Measurements from ENCODE around the gene ASTN2. TPM values are rescaled to one million over a fixed set of nuclear protein-coding genes. Genes with fewer than 3 reads are reported as not detected.

Gene ASTN2, protein sequence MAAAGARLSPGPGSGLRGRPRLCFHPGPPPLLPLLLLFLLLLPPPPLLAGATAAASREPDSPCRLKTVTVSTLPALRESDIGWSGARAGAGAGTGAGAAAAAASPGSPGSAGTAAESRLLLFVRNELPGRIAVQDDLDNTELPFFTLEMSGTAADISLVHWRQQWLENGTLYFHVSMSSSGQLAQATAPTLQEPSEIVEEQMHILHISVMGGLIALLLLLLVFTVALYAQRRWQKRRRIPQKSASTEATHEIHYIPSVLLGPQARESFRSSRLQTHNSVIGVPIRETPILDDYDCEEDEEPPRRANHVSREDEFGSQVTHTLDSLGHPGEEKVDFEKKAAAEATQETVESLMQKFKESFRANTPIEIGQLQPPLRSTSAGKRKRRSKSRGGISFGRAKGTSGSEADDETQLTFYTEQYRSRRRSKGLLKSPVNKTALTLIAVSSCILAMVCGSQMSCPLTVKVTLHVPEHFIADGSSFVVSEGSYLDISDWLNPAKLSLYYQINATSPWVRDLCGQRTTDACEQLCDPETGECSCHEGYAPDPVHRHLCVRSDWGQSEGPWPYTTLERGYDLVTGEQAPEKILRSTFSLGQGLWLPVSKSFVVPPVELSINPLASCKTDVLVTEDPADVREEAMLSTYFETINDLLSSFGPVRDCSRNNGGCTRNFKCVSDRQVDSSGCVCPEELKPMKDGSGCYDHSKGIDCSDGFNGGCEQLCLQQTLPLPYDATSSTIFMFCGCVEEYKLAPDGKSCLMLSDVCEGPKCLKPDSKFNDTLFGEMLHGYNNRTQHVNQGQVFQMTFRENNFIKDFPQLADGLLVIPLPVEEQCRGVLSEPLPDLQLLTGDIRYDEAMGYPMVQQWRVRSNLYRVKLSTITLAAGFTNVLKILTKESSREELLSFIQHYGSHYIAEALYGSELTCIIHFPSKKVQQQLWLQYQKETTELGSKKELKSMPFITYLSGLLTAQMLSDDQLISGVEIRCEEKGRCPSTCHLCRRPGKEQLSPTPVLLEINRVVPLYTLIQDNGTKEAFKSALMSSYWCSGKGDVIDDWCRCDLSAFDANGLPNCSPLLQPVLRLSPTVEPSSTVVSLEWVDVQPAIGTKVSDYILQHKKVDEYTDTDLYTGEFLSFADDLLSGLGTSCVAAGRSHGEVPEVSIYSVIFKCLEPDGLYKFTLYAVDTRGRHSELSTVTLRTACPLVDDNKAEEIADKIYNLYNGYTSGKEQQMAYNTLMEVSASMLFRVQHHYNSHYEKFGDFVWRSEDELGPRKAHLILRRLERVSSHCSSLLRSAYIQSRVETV (N-terminal part only)
- polyA plus RNA-seq (ENCODE audit: insufficient read length), result 4.2 TPM

DNA sequence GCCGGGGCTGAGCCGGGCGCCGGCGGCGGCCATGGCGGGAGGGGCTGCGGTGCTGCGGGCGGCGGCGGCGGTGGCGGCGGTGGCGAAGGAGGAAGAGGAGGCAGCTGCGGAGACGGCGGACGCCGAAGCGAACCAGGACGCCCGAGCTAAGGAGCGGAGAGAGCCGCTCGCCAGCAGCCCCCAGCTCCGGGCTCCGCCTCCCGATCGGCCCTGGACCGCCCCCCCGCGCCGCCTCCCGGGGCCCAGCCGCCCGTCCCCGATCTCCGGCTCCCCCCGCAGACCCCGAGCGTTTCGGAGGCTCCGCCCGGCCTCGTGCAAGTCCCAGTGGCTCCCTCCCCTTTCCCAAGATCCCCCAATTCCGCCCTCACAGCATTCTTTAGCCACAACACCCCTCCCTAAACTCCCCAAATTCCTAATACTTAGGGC lies at the start of gene ASTN2:
TSS of gene ASTN2 (minus strand) at position 152 of the 426 bp plus-strand sequence. CDS start at position 33, 119 bp downstream.
- no peak for DNase-seq

DNA sequence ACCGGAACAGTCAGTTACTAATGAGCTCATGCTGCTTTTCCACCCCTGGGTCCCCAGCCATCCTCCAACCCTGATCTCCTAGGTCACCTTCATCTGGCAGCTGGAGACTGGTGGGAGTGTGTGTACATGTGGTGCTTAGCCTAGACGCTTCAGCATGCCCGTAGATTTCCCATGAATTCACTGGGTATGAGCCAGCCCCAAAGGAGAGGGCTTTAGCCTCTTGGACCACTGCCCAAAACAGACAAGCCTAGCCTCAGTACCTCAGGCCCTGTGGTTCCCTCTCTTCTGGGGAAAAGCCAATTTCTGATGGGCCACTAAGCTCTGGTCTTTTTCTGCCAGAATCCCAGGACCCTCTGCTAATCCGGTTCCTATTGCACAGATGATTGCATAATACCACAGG lies 48.0 kb upstream of the ASTN2 start:
- DNase-seq, result peak; percentile 25

DNA sequence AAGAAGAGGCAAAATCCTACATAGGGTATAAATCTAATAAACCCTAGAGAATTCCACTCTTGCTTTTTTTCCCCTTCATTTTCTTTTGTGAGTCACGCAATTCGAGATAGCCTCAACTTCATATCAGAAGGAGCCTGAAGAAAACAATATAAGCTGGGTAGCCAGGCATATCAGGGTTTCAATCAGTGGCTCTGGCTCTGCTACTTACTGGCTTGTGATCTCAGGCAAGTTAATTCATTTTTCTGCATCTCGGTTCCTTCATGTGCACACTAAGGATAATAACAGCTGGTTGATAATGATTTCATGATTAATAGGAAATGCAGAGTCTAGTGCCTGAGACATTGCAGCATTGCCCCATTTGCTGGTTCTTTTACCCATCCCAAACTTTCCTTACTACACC lies 46.5 kb upstream of the ASTN2 start:
- DNase-seq, result no peak

DNA sequence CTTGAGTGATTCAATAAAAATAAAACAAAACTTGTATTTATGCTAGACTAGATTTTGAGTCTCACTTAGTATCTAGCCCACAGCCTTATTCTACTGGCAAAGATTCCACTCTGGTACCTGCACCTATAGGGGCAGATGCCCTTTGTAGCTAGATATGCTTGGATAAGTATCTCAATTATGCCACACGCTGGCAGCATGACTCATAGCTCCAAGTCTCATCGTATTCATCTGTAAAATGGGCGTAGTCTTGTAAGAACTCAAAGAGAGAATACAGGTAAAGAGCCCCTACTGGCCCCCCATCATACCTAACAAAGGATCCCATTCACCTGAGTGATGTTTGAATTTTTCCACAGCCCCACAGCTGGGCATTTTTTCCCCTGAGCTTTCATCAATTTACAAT lies 45.9 kb upstream of the ASTN2 start:
- DNase-seq, result no peak

DNA sequence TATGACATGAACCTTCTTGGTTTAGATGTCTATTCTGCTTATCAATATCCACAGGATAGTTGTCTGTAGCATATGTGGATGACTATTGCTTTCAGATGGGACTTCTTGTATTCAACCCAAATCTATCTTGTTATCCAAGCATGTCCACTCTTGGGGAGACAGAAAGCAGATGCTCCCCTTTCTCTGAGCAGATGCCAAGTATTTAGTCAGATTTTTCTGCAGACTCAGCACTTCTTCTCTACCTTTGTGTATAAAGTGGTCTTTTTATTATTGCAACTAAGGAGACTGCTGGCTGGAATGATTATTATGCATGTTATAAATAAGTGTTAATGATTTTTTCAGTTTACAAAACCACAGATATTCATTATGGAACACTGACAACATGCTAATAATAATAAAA lies 45.1 kb upstream of the ASTN2 start:
- no peak for DNase-seq

DNA sequence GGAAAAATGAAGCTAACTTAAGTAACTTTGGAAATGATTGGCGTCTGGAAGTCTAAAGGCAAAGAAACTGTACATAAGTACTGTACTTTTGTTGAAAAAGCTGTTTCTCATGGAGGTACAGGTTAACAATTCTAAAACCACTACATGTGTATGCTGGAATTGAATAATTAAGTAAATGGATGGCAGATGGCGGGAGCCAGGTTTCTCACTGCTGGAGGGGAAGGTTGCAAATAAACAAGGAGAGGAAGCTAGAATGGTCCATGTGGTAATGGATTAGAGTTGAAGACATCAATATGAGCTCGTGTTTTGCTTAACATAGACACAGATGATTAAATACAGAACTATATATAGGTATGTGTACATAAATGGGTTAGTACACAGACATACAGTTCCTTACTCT lies 43.2 kb upstream of the ASTN2 start:
- DNase-seq, result no peak

DNA sequence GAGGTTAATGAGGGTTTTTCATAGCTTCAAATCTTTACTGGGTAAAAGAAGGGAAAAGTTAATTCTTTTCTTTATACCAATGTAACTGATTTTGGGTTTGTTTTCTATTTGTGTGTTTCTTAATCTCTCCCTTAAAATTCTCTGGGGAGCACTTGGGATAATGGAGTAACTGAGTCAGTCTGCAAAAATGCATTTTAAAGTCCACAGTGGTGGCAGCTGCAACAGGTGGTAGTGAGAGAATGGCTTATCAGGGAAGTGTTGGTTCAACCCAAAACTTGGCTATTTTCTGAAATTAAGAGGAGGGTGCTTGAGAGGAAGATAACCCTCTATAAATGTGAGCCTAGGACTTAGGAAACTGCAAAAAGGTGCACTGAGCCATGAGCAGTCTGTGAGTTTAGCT lies 39.9 kb upstream of the ASTN2 start:
- DNase-seq, result no peak

DNA sequence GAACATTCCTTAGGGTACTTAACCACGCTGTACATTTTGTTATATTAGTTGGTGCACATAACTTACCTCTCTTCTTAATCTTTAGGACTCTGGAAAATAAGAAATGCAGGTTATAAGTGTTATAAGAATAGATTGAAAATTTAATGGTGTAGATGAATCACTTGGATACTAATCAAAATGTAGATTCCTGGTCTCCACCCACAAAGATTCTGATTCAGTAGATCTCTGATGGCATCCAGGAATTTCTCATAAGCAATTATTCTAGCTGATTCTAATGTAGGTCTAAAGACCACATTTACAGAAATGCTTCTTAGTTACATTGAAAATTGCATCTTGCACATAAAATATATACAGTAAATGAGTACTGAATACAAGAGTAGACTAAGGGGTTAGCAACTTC lies 38.9 kb upstream of the ASTN2 start:
- no peak for DNase-seq

DNA sequence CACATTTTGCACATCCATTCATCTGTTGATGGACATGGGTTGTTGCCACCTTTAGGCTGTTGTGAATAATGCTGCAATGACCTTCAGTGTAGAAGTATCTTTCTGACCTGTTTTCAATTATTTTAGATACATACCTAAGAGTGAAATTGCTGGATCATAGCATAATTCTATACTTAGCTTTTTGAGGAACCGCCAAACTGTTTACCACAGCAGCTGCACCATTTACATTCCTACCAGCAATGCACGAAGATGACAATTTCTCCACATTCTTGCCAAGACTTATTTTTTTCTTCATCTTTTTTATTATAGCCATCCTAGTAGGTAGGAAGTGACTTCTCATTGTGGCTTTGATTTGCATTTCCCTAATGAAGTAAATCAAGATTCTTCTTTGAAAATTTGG lies 36.5 kb upstream of the ASTN2 start:
- DNase-seq, result no peak

DNA sequence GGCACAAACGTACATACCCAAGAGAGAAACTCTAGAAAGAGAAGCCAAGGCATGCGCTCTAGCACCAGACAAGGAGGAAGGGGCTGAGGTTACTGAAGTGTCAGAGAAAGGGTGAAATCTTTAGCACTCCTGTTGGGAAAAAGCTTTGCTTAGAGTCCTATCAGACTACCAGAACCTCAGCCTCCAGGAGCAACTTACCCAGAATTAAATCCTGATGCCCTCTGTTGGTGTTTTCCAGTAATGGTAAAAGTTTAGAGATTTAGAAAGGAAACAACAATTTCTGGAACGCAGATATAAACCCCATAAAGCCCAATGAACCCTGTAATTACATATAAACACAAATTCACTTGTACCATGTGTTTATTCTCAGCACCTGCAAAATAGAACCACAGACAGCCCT lies 33.2 kb upstream of the ASTN2 start:
- DNase-seq, result no peak

DNA sequence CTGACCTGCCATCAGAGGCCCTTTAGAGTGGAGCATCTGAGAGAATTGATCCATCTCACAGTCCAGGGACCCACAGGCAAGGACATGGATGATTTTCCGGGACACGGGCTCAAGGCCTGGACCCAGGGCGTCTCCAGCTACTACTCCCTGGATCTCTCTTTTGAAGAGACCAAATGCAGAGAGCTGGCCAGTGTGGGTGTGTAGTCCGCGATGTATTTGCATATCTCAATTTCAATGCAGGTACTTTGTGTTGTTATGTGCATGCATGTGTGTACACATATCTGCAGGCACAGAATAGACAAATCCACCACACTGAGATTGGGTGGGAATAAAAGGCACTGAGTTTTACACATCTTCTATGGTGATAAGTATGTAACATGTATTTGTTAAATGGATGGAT lies 30.8 kb upstream of the ASTN2 start:
- DNase-seq, result no peak

DNA sequence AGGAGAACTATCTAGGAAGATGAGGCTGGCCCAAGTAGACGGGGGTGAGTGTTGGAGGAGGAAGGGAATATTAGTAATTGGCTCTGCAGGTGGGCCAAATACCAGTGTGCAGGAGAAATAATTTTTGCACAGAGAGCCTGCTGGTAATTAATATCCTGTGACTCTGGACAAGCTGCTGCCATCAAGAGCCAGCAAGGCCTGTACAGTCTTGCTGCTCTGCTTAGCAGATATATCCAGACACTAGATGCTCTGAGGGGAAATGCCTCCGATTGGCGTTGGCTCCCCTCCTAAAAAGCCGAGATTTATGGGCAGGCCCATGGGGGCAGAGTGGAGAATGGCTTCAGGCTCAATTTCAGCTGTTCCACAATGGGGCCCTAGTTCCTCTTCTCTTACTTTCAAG lies 29.6 kb upstream of the ASTN2 start:
- DNase-seq, result no peak

DNA sequence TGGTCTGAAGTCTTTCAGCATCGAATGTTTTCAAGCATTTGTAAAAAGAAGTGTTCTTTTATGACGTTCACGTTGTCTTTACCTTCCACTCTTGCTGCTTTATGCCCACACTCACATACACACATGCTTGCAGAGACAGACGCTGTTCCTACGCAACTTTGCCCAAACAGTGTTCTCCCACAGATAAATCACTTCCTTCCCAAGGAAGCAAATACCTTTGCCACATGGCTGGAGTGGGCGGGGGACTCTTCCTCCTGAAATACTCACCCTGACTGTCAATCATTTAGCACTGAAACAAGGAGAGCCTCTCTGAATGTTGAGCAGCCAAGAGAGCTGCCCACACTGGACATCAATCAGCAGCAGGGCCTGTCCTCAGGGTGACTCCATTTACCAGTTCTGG lies 22.4 kb upstream of the ASTN2 start:
- DNase-seq, result no peak

DNA sequence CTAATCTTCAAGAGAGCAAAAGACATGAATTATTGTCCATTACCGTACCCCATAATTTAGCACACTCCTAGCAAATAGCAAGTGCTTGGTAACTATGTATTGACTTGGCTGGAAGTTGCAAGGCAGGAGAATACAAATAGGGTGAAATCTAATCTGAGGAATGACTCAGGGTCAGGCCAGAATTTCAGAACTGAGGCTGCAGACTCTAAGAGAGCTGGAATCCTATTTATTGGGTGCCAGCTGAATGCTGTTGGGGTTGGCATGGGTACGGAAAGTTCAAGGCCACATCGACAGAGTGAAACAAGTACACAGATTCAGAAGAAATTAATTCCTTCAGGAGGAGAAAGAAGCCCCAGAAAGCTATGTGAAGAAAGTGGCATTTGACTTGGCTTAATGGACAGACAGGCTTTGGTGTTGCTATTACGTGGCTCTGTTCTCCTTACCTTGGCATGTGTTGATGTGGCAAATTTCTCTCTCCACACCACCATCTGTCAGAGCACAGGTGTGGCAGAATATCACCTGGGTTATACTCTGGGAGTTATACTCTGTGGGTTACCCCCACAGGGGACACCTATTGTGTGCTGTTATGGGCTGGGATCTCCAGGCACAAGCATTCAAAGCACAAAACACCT lies 20.9 kb upstream of the ASTN2 start:
- no peak for DNase-seq

DNA sequence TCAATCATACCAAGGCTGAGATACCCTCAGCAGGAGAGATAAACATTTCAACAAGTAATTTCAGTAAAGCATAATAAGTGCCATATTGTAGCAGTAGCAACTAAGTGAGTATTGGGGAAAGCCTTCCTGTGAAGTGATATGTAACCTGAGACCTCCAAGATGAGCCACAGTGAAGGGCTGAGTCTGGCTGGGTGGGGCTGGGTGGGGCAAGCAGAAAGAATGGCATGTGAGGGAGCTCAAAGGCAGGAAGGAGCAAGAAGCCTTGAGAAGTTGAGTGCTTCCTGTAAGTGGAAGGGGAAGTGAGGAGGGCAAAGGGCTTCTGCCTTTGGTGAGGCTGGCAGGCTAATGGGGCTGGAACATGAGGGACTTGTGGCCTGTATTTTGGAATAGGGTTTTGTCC lies 19.7 kb upstream of the ASTN2 start:
- no peak for DNase-seq

DNA sequence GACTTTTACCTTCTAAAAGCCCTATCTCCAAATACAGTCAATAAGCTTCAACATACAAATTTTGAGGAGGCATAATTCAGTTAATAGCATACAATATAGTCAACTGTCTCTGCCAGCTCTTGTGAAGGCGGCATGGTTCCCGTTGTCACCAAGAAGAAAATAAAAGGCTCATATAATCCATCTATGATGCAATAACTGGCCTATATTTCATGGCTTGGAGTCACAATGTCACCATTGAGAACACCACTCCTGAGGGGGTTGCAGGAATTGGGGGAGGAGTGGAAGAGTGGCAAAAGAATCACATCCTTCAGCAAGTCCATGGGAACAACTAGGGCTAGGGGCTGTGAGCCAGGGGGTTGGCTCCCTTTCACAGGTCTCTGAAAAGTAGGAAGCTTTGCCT lies 16.0 kb upstream of the ASTN2 start:
- DNase-seq, result no peak

DNA sequence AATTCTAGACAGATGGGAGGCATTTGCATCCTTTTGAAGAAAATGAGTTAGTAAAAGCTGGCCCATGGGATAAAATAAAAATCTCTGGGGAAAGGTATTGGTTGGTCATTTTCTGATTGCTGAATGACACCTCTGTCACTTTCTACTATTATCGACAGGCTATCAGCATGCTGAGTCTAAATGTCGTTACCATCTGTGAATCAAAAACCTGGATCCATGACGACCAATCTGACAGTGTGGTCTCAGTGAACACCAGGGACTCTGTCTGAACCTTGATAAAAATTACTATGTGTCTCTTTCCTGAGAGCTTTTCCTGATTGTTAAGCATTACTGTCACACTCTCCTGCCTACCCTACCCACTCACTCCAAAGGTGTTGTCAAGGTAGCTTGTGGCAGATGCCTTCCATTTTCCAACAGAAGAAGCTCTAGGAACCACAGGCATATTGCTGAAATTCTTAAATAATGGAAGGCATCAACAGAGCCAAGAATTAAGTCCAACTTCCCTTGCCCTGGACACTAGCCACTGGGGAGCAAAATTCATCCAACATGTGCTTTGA lies 12.6 kb upstream of the ASTN2 start:
- no peak for DNase-seq

DNA sequence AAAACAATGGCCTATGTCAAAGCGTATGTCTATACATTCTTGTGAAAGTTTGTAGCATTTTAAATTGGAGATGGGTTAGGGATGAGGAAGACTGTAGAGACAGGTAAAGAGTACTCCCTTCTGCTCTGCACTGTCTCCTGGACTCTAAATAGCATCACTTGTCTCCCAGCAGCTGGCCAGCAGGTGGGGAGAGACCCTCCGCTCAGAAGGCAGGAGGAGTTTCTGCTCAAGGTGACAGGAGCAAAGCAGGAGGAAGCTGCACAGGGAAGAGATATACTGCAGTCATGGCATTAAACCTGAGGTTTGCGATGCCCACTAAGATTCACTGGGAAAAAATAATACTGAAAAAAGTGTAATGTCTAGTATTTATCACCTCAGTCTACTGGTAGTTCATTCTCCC lies 10.7 kb upstream of the ASTN2 start:
- no peak for DNase-seq

DNA sequence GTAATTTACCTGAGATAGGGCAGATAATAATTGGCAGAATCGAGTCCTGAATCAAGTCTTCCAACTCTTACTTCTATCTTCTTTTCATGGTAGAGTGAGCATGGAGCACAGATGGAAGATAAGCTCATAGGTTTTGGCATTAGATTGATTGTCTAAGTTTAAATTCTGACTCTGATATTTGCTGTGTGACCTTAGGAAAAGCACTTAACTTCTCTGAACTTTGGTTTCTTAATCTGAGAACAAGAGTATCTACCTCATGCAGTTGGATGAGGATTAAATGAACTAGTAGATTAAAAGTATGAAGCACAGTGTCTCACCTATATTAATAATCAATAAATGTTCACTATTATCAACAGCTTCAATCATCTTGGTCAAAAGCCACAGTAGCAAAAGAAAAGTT lies 9.4 kb upstream of the ASTN2 start:
- DNase-seq, result no peak

DNA sequence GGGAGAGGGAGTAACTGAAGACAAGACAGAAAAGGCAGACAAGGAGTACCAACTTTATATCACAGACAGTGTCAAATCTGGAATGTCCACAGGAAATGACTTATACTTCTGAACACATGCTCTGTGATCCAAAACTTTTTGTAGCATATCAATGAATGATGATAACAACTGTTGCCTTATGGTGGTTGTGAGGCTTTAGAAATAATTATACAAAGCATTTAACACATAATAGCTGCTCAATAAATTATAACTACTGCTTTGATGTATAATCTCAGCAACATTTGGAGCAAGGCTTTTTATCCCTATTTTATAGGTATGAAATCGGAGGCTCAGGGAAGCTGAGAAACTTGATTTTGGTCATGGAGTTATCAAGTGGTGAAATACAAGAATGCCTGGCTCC lies 3.3 kb upstream of the ASTN2 start:
- no peak for DNase-seq

DNA sequence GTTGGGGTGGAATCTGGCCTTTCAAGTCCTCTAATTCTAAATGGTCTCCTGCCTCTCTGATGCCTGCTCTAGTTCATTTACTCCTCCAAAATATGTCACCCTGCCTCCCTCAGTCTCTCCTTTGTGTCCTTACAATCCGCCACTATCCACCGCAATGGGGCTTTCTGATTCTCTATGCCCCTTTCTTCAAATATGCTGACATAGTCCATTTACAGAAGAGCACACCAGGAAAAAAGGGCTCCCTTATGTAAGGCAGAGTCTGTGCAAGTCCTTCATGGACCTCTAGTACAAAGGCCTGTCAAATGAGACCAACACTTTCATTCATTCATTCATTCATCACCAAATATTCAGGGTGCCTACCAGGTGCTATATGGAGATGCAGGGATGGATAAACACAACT lies 2.0 kb upstream of the ASTN2 start:
- no peak for DNase-seq

DNA sequence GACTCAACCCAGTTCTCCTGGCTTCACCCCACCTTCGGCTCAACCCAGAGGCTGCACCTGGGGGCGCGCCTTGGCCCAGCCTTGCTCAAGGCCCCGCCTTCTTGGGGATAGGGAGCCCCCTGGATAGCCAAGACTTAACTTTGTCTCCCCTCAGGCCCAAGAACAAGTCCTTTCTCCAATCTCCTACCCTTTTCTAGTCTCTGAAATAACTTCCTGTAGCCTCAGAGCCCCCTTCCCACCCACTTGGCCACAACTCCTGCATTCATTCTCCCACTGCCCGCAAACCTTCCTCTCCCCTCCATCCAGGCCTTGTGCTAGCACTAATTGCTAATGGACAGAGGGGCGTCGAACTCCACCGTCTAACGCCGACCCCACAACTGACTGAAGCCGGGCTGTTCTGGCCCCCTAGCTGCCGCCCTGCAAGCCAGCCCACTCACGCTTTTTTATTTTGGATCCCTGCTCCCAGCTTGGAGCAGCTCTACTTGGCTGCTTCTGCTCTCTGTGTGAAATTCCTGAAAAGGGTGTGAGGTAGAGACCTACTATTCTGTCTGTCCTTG lies 579 bp upstream of the ASTN2 start:
- DNase-seq, result no peak
